Loucy (cell line): Measurements from ENCODE around the gene ANKFY1.

Experiments used
- EZH2phosphoT487 ChIP-seq: fragments of 200-600 bp; IDR thresholded peaks from 2 replicates; pipeline ENCODE4 v1.6.1; 2018; ENCODE audit warnings: antibody characterized with exemption, mild to moderate bottlenecking, moderate library complexity, borderline replicate concordance
- TF ChIP-seq, protein P1 (sequence below): fragments of 200-600 bp; sonication (generic); conservative IDR thresholded peaks from 2 replicates; pipeline ENCODE4 v1.5.1; 2014; ENCODE audit warnings: mild to moderate bottlenecking, antibody characterized with exemption, low read length

DNA sequence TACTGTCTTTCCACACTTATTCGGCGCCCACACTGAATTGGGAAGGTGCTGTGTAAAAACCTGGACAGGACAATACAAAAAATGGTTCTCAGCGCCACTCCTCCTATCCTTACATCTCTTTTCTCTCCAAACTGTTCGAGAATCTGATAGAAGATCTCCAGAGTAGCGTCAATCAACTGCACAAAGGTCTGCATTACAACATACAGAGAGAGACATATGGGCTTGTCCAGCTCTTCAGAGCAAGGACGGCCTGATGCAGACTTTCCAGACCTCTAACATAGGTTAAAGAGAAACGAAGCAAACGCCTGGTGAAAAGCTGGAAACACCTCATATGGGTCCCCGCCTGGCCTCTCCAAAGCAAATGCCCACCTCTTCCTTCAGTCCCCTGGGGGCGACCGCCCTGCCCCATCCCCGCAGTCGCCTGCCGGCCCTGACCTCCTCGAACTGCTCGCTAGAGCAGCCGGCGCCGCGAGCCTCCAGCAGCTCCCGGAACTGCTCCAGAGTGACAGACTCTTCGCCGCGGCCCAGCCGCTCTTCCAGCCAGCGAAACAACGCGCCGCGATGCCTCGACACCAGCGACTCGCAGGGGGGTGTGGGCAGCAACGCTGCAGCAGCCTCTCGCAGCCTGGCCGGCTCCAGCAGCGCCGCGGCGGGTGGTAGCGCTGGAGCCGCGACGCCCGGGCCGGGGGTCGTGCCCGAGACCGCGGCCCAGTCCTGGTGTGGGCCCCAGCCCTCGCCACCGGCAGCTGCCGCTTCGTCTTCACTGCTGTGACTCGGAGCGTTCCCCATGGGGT lies 121.5 kb downstream of the ANKFY1 start:
- TF ChIP-seq, protein P1, sequence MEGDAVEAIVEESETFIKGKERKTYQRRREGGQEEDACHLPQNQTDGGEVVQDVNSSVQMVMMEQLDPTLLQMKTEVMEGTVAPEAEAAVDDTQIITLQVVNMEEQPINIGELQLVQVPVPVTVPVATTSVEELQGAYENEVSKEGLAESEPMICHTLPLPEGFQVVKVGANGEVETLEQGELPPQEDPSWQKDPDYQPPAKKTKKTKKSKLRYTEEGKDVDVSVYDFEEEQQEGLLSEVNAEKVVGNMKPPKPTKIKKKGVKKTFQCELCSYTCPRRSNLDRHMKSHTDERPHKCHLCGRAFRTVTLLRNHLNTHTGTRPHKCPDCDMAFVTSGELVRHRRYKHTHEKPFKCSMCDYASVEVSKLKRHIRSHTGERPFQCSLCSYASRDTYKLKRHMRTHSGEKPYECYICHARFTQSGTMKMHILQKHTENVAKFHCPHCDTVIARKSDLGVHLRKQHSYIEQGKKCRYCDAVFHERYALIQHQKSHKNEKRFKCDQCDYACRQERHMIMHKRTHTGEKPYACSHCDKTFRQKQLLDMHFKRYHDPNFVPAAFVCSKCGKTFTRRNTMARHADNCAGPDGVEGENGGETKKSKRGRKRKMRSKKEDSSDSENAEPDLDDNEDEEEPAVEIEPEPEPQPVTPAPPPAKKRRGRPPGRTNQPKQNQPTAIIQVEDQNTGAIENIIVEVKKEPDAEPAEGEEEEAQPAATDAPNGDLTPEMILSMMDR: no peak
- TF ChIP-seq EZH2phosphoT487: no peak
